Endothelial cell of hepatic sinusoid (primary cell): ENCODE measurements around the gene COL4A5.
"Not testable (repeated sequence)": the region's sequence is repeated elsewhere in the genome, so short reads cannot be mapped to it uniquely, and the experiment has no call there.

Source experiments
- in situ Hi-C: cut with HindIII; loops from 2 replicates; pipeline ENCODE4 v1.10.0; 2017; ENCODE audit warnings: low sequenced_read_pairs

COL4A5 gene

DNA sequence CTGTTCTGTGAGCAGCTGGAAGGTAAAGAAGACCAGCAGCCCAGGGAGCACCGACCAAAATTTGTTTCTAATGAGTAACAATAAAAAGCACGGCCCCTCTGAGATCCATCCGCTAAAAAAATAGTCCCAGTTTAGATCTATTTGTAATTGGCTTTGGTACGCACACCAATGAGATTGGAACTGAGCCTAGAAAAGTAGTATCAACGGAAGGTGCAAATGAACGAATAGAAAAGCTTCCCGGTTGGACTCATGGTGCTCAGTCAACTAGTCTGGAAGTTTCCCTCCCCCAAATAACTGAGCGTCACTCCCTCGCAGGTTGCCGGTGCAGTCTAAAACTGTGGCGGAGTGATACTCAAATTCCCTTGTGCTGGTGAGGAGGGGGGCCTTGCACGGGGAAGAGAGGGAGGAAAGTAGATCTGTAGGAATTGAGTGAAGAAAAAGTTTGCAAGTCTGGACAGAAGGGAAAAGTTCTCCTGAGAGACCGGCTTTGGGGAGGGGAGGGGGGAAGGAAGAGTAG is at the start of gene COL4A5:
Gene COL4A5, plus strand, starts transcription at position 413 of the 517 bp plus-strand sequence. CDS start 288 bp downstream, outside the sequence.
- in situ Hi-C loops: no loop called here

DNA sequence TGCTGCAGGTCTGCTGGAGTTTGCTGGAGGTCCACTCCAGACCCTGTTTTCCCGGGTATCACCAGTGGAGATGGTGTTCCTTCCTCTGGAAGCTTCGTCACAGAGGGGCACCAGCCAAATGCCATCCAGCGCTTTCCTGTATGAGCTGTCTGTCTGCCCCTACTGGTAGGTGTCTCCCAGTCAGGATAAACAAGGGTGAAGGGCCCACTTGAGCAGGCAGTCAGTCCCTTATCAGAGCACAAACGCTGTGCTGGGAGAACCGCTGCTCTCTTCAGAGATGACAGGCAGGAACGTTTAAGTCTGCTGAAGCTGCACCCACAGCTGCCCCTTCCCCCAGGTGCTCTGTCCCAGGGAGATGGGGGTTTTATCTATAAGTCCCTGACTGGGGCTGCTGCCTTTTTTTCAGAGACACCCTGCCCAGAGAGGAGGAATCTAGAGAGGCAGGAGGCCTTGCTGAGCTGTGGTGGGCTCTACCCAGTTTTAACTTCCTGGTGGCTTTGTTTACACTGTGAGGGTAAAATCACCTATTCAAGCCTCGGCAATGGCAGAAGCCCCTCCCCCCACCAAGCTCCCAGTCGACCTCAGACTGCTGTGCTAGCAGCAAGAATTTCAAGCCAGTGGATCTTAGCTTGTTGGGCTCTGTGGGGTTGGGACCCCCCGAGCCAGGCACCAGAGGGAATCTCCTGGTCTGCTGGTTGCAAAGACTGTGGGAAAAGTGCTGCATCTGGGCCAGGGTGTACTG is 48.5 kb upstream of the COL4A5 start:
- in situ Hi-C loops: not testable (repeated sequence)

DNA sequence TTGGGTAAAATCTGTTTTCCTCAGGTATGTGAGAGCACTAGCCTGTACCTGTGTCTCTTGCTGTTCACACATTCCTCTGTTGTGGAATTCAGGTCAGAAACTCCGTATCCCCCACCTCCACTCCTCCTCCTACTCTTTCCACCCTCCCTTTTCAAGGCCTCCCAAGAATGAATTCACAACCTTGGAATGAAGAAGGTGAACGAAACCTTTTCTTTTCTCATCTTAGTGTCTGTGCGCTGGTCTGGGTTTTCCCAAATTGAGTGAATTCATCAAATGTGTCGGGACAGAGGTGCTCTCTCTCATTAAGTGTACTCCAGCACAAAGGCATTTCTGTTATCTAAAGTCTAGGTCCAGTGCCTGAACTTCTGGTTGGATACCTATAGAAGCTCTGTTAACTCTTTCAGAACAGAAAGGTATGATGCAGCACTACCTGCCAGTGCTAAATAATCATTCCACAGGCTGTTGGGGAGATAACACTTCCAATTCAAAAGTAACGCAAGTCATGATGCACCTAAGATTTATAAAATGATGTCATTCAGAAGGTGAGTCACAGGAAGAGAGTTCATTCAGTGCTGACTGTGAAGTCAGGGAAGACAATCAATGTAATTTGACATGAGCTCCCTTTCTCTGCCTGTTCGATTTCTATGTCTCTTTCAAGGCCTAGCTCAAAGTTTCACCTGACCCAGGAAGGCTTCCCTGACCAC is 43.3 kb upstream of the COL4A5 start:
- in situ Hi-C loops: no loop called here

DNA sequence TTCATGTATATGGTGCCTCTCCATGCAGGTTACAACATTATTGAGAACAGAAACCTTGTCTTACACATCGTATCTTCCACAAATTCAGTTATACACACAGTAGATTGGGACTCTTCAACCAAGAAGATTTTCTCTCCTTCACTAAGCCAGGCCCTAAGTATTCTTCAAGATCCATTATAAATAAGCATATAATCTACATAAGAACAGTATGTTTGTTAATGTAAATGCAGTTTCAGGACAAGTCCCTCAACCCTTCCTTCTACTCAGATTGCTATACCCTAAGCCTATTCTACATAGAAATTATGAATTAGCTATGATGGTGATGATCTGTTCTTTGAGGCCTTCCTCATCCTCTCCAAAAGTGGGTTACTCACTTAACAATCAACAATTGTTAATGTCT is 42.7 kb upstream of the COL4A5 start:
- in situ Hi-C loops: no loop called here

DNA sequence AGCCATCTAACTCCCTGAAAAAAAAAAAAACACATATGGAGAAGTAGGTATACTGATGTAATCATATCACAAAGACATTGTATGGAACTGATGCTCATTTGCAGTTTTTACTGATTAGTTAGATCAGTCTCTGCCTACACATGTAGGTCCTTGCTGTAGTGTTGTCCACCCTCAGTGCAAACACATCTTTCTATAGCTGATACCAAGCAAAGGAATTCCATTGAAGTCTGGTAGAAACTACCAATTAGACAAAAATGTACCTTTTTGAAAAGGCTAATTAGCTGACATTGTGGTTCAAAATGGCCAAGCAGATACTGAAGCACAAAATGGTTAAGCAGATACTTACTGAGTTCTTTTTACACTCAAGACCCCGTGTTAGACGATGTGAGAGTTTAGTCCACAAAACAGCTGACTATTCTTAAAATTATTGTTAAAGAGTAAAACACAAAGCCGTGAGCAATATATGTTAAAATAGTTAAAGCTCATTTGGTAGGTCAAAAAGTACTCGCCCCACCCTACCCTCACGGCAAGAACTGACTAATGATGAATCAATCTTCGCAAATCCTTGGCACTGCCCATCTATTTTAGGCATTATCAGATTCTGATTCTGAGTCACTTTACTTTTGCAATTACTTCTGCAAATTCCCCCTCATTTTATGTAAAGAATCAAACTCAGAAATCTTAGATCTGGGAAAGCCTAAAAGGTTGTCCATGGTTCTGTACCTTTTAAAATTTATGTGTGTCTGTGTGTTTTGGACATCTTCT is 41.8 kb upstream of the COL4A5 start:
- in situ Hi-C loops: no loop called here

DNA sequence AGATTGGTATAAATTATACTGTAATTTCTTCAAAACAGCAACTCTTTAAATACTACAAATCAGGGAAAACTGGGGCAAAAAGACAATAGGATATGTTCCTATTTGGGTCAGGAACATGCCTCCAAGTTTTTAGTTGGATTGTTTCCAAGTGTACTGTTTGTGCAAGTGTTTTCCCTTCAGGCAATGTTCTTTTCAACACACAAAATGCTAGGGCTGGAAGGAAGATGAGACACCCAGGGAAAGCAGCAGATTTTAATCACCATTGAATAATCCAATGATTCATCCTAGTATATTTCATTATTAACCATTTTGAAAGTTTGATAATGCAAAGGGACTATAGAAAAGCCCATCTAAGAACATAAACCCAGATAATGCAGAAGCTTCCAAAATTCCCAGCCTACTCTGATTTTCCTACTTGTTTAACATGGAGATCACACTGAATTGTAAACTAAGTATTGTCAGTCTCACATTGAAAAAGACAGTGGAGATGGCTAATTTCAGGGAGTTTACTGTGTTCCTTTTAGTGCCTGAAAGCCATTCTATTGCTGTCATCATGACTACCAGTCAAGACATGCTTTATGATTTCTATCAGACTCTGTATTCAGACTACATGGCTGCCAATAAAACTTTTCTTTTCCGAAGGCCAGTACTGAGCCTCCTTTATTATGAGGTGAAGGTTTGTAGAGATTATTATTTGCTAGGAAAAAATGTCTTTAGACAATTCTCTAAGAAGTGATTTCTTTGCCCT is 40.0 kb upstream of the COL4A5 start:
- in situ Hi-C loops: no loop called here

DNA sequence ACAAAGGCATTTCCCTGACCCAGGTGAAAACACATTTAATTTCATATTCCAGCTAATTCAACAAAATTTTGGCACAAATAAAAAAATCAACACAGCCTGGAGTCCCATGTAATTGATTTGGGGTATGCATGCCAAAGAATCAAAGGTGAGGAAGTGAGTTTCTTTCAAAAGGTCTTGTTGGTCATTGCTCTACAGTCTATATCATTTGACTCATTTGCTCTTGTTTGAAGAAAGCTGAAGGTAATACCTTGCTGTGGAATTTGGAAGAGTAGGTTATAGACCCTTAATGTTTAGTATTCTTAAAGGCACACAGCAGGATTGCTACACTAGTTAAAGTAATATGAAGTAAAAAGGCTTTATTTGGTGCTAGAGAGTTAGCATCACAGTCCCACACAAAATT is 26.9 kb upstream of the COL4A5 start:
- in situ Hi-C loops: no loop called here

DNA sequence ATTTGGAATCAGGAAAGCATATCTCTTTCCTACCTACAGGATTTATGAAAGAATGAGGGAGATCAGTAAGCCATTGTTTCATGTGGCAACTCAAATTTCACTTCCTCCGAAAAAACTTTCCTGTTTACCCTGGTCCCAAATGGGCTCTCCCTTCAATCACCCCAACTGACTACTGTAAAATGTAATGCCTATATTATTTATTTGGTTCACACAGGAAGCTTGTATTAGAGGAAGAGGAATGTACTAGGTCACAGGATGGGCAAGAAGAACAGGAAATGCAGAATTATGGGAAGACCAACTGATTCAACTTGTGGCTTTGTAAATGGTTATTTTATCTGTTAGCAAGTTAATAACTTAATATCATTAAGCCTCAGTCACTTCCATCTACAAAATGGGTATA is 24.5 kb upstream of the COL4A5 start:
- in situ Hi-C loops: no loop called here

DNA sequence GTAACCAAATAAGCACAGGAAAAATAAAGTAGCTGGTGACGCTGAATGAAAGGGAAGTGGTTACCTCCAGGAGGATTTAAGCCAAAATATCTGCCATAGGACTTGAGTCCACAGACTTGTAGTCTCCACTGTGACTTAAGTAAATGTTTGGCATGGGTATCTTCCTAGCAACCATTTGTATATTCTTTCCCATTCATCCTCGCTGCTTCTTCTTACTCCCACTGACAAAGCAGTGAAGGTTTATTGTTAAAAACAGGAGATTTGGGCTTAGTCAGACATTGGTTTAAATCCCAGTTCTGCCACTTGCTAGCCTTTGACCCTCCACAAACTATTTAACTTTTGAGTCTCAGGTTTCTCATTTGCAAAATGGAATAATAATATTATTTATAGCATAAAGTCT is 23.7 kb upstream of the COL4A5 start:
- in situ Hi-C loops: no loop called here

DNA sequence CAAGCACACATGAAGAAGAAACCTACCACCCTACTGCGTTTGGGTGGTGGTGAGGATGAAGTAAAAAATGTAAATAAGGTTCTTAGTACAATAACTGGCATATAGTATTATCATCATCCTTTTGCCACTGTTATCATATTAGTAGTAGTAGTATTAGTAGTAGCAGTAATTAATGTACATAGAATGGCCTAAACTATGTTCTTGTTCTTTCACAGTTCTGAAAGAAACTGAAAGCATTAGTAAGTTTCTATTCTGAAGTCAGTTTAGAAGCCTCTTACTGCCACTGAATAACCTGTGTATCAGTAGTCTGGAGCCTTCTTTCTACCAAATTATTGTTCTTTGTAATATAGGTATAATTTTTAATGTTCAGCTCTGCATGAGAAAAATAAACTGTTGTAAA is 22.4 kb upstream of the COL4A5 start:
- in situ Hi-C loops: no loop called here

DNA sequence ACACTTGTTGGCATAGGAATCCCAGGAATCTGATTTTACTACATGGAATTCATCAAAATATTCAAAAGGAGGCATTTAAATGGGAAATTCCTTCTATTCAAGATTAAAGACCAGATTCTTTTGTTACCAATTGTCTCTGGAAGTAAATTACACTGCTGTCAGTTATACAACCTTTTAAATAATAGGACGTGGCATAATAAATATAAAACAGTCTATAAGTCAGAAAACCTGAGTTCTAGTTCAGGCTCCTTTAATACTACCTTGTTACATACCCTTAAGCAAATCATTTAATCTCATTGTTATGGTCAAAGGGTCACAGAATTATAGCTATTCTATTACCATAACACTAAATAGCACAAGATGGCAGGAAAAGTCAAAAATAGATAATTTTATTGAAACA is 20.2 kb upstream of the COL4A5 start:
- in situ Hi-C loops: no loop called here

DNA sequence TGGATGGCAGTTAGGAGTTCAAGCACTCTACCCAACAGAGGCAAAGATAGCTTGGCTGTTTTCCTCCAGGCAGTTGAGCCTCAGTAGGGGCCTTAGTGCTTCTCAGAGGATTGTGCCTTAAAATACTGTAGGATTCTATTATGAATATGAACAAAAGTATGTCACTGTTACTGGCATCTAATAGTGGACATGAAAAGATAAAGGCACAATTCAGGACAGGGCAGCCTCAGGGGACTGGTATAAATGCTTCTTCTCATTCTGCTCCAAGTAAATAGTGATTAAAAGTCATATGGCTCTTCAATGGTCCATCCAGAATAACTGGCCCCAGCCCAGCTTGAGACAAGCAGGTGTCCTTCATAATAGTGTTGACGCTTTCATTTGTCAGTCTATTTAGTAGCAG is 19.2 kb upstream of the COL4A5 start:
- in situ Hi-C loops: no loop called here

DNA sequence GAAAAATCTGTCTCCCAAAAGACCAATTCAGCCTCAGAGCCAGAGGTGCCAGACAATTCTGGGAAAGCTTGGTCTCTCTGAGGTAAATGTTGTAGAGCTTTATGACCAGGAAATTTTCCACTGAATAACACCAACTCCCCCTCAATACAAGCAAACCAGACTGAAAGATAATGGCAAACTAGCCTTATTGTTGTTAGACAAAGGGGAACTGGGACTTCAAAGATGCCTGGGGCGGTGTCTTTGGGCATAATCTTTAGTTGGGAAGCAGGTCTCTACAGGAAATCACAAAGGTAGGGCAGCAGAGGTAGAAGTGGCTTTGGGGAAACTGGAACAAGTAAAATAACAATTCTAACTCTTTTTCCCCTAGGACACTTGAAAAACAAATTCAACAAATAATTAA is 13.4 kb upstream of the COL4A5 start:
- in situ Hi-C loops: no loop called here

DNA sequence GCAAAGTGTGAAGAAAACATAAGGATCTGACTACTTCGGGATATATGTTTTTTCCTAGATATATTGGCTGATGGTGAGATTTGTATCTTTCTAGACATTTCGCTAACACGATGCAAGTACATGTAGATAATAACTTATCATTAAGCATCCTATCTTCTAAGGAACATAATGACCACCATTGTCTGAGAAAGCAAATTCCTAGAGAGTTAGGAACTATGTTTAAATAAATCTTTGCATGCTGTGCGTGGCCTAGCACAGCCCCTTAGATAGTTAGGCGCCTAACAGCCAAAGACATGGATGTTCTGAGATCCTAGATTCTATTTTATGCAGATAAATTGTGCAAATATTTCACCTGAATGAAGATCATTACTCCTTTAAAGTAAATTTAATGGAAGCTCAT is 4.4 kb upstream of the COL4A5 start:
- in situ Hi-C loops: no loop called here

DNA sequence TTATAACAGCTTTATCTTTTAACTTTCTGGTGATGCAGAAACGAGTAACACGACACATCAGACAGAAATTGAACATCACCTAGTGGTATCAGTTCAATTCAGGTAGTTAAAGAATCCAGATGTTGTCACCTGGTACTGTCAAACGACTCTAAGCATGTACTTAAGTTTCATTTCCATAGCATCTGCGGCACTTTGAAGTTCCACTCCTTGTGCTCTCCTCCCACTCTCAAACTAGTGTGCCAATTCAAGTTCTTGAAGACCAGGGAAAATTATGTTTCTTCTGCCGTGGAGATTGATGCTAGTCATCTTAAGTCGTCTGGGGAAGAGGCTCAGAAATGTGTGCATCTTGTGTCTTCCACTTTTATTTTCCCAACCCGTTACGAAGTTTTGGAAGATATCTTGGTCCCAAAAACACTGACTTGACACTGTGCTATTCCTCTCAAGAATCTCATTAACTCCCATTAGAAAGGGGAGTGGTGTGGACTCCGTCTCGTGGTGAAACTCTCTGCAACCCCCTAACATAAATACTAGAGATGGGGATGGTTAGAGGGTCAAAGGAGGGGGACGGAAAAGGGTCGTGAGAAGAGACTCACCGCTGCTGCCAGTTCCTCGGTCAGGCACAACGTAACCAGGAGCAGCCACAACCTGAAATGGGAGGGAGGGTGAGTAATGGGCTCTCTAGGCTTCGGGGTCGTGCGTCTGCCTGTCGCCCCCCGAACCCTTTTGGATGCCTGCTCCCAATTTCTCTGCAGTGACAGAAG is 2.1 kb upstream of the COL4A5 start:
- in situ Hi-C loops: no loop called here

DNA sequence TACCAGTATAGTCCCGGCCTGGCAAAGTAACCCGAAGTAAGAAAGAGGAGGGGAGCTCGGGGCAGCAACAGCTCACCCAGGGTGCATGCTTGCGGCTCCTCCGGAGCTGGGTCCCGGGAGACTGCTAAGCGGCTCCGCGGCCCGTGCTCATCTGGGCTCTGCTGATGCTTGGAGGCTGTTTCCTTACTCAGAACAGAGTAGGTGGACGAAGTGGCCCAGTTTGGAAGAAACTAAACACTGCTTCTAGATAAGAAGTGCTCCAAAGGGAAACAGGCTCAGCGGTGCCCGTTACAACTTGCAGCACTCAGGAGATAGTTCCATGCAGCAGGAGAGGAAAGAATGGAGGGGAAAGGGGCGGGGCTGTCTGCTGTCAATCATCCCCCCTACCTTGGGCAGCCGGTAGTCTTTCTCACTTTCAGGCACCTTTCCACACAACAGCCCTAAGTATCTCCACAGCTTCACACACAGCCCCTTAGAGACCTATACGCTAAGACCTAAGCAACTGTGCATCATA is 1.5 kb upstream of the COL4A5 start, which contains the start of gene COL4A6:
Gene COL4A6, minus strand, starts transcription at position 313 of the 514 bp plus-strand sequence. Its CDS starts 226 bp downstream, at position 87.
- in situ Hi-C loops: no loop called here

DNA sequence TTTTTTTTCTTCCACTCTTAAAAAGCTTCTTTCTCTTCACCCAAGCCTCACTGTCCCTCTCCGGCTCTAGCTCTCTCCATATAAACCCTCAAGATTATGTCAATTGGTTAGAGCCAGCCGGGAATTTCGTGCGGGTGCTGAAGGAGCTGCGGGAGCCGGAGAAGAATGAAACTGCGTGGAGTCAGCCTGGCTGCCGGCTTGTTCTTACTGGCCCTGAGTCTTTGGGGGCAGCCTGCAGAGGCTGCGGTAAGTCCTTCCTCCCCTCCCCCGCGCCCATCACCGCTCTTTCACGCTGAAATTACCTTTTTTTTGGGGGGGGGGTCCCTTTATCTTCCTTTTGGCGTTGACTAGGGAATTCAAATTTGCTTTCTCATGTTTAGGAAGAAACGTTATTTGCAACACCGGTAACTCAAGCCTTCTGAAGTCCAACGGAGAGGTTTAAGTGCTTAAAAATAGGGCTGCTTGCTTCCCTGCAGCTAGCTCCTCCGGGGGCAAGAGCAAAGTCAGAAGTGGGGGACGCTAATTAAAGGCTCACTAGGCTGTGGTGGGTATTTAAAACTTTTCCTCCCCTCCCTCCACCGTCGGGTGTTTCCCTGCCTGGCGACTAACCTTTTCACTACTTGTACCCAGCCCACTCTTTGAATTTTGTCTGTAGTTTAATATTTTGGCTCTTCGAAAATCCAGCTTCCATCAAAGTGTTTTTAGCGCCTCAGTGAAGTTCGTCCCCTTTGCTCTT is 491 bp downstream of the COL4A5 start:
- in situ Hi-C loops: no loop called here

DNA sequence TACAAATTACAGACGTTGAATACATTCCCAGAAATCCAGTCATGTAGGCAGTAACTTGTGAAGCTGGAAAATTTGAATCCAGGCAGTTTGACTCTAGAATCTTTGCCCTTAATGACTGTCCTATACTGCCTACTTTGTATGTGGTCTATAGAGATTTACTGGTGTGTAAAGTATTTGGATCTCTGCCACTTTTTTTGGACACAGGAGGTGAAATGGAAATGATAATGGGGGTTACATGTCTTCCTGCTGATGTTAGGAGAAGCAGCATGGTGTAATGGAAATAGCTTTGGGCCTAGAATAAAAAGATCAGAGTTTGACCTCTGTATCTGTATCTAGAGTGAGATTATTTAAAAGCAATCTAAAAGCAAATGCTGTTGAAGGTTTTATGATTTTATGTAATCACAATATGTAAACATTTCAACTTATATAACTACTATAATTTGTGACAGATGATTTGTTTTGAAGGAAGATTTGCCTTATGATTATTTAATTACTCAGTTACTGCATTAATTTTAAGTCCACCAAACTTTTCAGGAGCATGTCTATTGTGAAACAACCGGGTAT is 3.3 kb downstream of the COL4A5 start:
- in situ Hi-C loops: no loop called here

DNA sequence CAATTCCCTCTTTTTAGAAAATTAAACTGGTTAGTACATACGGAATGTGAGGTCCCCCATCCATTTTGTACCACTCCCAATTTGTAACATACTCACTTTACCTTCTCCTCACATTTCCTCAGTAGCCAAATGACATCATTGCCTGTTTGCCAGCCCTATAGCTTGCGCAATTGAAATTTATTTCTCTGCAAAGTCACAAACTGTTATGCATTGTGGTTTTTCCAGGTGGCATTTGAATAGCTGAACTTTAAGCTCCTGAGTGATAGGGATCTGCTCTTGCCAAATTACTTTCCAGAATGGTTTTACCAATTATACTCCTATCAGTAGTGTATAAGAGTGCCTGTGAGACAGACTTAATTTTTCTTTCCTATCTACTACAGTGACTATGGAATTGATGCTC is 7.7 kb downstream of the COL4A5 start:
- in situ Hi-C loops: no loop called here
